H7 (cell line): ENCODE data around the gene LAYN. TPM values are rescaled to one million over a fixed set of nuclear protein-coding genes. Genes with fewer than 3 reads are reported as not detected.

ENCODE experiments used
- DNase-seq: peaks from one replicate; pipeline ENCODE4 v3.0.0; 2012
- H3K27me3 ChIP-seq: 2 replicates; pipeline ENCODE4 v1.6.0; 2011; ENCODE audit warnings: mild to moderate bottlenecking, low read length; ENCODE audit not compliant: control insufficient read depth, insufficient read depth
- H3K36me3 ChIP-seq: replicated peaks from 2 replicates; pipeline ENCODE4 v1.5.1; 2011; ENCODE audit warnings: low read length; ENCODE audit not compliant: control insufficient read depth, insufficient read depth
- H3K4me3 ChIP-seq: 2 replicates; pipeline ENCODE4 v1.5.1; 2011; ENCODE audit warnings: low read depth, mild to moderate bottlenecking, control low read depth, low read length, moderate library complexity; ENCODE audit not compliant: insufficient read depth
- total RNA-seq: library from RNA; depleted of rRNA; stranded (reverse); fragments of >200 nt; shearing (Covaris generic); gene quantifications from 2 replicates; pipeline ENCODE4 v1.2.3, GENCODE V29; 2014

The LAYN gene
- total RNA-seq, 1 experiment from 2014 or later: 1.2 TPM

- H3K36me3 ChIP-seq: no peaks in the 10 kb centered on the region
- no peak for DNase-seq
- no peaks in the 10 kb centered on the region for H3K27me3 ChIP-seq
- H3K4me3 ChIP-seq: no peak overlapping the region
Measured at GRCh38 chr11:111562692-111563389, 22.3 kb downstream of the LAYN start.

GRCh38 chr11:111565114-111565720 lies 24.7 kb downstream of the LAYN start:
- Histone ChIP-seq H3K36me3 (no peaks in the 10 kb centered on the region), H3K4me3 (no peak overlapping the region), H3K27me3 (no peaks in the 10 kb centered on the region)
- DNase-seq: peak; percentile 38

DNA sequence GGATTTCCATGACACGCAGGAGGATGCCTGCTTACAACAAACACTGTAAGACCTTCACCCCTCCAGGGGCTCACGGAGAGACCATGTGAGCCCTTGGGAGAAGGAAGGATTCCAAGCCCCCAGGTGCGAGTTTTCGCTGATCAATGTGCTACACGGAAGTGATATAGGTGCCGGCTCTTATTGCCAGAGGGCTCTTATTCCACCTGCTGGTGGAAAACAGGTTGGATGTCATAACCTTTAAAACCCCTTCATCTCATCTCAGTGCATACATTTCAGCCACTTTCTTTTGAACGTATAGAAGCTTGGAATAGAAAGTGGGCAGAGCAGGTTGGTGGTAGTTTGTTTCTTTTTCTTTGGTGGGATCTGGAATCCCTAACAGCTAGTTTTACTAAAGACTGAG lies 25.8 kb downstream of the LAYN start:
- H3K27me3 ChIP-seq: no peaks in the 10 kb centered on the region
- no peaks in the 10 kb centered on the region for H3K36me3 ChIP-seq
- no peak overlapping the region for H3K4me3 ChIP-seq
- no peak for DNase-seq

- Histone ChIP-seq H3K27me3 (no peaks in the 10 kb centered on the region), H3K4me3 (no peak overlapping the region), H3K36me3 (no peaks in the 10 kb centered on the region)
- no peak for DNase-seq
Measured at GRCh38 chr11:111569476-111569875, 29.0 kb downstream of the LAYN start.

DNA sequence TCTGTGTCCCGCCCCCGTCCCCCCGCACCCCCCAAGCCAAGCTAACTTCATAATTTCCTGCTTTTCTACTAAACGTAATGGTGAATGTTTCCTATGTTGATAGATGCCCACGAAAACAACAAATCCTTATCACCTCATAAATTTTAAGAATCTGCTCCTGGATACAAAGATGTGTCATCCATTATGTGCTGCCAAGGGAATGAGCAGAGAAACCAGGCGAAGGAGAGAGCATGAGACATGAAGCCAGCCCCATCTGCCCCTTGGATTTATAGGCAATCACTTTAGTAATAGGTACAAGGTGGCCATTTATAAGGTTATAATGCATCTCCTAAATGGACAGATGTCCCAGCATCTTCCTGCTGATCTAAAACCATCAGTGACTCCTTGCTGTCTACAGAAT lies 30.3 kb downstream of the LAYN start:
- Histone ChIP-seq H3K4me3 (no peak overlapping the region), H3K27me3 (no peaks in the 10 kb centered on the region), H3K36me3 (no peaks in the 10 kb centered on the region)
- DNase-seq: no peak

GRCh38 chr11:111571829-111572501 lies 31.4 kb downstream of the LAYN start:
- Histone ChIP-seq H3K4me3 (no peak overlapping the region), H3K27me3 (no peaks in the 10 kb centered on the region), H3K36me3 (no peaks in the 10 kb centered on the region)
- no peak for DNase-seq

- DNase-seq: no peak
- Histone ChIP-seq H3K27me3 (no peaks in the 10 kb centered on the region), H3K36me3 (no peaks in the 10 kb centered on the region), H3K4me3 (no peak overlapping the region)
Measured at GRCh38 chr11:111572581-111572980, 32.1 kb downstream of the LAYN start.

- H3K4me3 ChIP-seq: no peak overlapping the region
- H3K36me3 ChIP-seq: no peaks in the 10 kb centered on the region
- DNase-seq: no peak
- no peaks in the 10 kb centered on the region for H3K27me3 ChIP-seq
Measured at GRCh38 chr11:111573821-111574249, 33.3 kb downstream of the LAYN start.

DNA sequence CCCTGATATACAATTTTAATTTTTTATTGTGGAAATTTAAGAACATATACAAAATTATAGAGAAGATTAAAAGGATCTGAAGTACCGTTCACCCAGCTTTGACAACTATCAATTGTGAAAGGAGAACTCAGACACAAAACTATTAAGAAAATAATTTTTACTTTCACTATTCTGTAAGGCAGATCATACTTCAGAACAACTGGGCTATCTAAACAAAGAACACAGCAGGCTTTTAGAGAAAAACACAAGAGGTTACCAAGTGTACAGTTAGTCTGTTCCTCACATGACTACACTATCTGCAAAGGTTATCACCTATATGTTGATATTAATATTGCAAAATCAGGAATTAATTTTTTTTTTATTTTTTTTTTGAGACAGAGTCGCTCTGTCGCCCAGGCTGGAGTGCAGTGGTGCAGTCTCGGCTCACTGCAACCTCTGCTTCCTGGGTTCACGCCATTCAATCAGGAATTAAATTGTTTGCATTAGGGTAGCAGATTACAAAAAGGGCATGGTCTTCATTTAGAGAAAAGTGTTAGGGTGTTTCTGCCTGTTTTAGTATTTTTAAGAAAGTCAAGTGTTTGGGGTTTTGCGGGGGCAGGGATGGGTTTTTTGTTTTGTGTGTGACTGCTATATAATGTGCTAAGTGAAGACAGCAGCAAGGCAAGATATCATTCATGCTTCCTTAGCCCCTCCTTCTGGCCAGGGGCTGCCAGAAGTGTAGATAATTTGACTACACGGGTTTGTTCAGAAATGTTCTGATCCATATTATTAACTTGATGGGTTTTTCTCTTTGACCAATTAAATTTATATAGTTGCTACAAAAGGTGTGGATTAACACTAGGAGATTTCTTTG lies 34.1 kb downstream of the LAYN start:
- H3K36me3 ChIP-seq: no peaks in the 10 kb centered on the region
- no peaks in the 10 kb centered on the region for H3K27me3 ChIP-seq
- H3K4me3 ChIP-seq: no peak overlapping the region
- no peak for DNase-seq

- DNase-seq: no peak
- H3K27me3 ChIP-seq: no peaks in the 10 kb centered on the region
- H3K4me3 ChIP-seq: no peak overlapping the region
- no peaks in the 10 kb centered on the region for H3K36me3 ChIP-seq
Measured at GRCh38 chr11:111575740-111576139, 35.2 kb downstream of the LAYN start.

- Histone ChIP-seq H3K4me3 (no peak overlapping the region), H3K27me3 (no peaks in the 10 kb centered on the region), H3K36me3 (no peaks in the 10 kb centered on the region)
- no peak for DNase-seq
Measured at GRCh38 chr11:111577821-111578220, 37.3 kb downstream of the LAYN start.

- Histone ChIP-seq H3K36me3 (no peaks in the 10 kb centered on the region), H3K27me3 (no peaks in the 10 kb centered on the region), H3K4me3 (no peak overlapping the region)
- no peak for DNase-seq
Measured at GRCh38 chr11:111581341-111581740, 40.8 kb downstream of the LAYN start.

DNA sequence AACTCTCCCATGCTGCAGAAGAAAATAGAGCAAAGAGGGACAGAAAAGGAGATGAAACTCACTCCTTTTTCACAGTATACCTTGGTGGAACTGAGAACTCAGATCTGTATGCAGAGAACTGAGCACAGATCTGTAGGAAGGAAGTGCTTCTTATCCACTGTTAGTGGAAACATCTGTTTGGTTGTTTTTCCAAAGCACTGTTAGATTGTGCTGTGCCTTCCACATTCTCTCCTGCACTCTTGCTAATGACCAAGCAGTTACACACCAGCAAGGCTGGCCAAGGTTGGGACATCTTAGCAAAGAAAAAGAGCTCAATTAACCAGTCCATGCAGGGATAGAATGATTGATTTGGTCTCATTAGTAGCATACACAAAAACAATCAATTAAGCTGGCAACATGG lies 41.6 kb downstream of the LAYN start:
- DNase-seq: no peak
- Histone ChIP-seq H3K4me3 (no peak overlapping the region), H3K27me3 (no peaks in the 10 kb centered on the region), H3K36me3 (no peaks in the 10 kb centered on the region)

GRCh38 chr11:111582881-111583280 lies 42.4 kb downstream of the LAYN start:
- no peaks in the 10 kb centered on the region for H3K27me3 ChIP-seq
- no peak for DNase-seq
- H3K36me3 ChIP-seq: no peaks in the 10 kb centered on the region
- no peak overlapping the region for H3K4me3 ChIP-seq
